Stimulated activated CD8-positive, alpha-beta memory T cell treated with anti-CD3 and anti-CD28 coated beads, Interleukin-4, amount 100 ng/mL, for 48 hours (primary cell): ENCODE data around the gene RRP1B.

Source experiments
- DNase-seq: peaks from one replicate; pipeline ENCODE4 v3.0.0-alpha.2; 2020

RRP1B gene

DNA sequence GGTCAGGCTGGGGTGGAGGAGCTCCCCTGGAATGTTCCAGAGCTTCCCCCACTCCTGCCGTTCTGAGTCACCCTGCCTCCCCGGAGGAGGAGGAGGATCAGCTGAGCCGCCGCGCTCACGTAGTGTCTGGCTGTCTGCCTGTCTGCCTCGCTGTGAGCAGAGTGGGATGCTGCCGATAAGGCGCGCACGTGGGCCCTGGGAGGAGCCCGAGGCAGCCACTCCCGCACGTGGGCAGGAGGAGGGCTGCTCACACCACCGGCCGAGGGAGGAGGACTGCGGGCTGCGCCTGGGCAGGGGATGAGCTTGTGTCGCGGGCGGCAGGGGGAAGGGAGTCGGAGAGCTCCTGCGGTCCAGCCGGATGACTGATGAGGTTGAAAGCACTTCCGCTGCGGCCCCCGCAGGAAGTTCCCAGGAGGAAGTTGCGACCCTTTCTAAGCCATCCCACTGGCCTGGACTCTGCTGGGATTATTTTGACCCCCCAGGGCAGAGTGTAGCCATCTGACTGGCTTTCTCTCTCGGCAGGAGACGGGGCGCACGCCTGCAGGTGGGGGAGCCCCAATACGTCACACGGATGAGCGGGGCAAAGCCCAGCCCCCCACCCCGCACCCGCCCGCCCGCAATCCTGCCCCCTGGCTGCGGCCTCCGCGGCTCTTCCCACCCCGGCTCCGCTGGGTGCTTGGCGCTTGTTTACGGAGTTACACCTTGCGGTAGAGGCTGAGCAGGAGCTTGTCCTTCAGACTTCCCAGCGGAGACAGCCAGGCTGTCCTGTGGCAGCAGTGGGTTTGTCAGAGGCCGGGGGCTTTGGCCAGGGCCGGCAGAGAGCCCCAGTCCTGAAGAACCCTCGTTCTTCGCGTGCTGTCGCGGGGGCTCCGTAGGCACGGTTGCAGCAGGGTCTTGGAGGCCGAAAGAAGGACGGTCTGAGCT is 69.4 kb downstream of the RRP1B start:
- DNase-seq, result peak; percentile 90

DNA sequence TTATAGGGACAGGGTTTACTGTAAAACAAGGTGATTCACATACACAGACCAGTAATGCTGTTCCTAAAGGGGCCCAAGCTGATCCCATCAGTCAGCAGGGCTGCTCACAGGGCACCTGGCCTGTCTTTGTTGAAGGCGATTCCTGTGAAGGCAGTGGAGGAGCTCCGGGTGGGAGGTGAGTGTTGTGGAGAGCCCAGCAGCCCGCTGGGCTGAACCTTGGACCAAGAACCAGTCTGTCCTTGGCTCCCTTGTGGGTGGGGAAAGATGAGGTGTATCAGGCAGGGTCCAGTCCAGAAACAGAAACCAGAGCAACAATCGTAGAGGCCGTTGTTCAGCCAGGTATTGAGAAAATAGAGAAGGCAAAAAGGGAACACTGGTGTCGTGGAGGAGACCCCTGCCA is 72.1 kb downstream of the RRP1B start:
- DNase-seq, result no peak

DNA sequence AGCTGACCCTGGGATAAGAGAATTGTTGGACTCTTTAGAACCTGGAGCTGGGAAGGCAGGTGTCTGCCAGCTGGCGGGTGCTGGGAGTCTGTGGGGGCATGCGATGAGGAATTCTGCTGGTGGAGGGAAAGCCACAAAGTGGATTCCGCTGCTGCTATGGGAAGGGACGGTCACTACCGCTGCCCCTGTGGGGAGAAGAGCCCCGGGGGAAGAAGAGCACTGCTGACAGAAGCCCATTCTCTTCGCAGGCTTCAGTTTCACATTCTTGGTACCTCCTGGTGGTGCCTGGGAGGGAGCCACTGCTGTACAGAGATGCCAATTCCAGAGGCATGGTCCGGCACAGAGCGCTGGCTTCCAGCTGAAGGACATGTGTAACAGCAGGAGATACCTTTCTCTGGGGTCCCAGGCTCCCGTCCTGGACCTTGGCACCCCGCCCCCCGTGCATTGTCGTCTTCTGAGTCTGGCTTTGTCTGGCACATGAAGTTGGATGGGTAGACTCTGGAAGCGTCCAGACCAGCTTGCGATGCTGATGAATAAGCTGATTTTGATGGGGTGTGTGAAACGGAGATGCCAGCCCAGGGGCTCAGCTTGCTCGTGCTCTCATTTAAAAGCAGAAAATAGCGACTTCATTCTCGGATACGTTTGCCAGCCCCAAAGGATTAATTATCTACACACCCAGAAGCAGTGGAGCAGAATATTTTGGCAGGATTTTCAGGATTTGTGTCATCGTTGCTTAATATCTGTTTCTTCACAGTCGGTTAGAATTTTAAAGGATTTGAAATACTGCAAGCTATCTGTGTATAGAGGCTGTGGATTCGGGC is 72.7 kb downstream of the RRP1B start:
- no peak for DNase-seq

DNA sequence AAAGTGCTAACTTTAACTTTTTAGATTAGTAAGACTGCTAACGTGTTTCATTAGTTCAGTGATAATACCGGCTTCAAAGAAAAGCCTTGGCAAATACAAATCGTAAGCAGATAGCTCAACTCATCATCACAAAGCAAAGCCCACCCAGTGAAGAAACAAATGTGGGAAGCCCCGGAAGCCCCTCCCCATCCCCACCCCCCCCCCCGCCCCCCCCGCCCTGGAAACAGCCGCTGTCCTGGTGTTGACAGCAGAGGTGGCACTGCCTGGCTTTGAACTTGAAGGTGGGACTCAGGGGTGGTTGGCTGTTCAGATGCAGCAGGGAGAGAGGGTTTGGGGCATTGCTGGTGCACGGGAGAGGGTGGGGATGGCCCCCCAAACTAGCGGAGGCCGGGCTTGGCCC is 73.7 kb downstream of the RRP1B start:
- DNase-seq, result no peak

DNA sequence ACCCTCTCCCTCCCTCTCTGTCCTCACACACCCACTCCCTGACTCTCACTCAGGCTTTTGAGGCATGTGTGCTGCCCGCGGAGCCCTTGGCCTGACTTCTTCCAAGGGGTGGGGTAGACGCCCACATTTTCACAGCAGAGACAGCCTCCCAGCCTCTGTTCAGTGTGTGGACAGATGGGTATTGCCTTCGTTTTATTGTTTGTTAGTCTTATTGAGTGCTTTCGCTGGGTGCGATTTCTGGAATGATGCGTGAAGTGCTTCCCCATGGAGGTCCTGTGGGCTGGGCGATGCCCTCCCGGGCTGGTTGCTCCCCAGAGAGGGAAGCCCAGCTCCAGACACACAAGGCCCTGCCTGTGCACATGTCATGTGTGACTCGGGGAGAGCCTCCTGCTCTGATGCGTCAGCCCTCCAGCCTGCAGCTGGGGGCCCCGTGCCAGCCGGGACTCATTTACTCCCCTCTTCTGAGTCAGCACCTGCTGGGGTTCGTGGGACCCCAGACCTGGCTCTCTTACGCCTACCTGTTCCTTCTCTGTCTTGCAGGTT is 74.2 kb downstream of the RRP1B start:
- peak; percentile 57 for DNase-seq

DNA sequence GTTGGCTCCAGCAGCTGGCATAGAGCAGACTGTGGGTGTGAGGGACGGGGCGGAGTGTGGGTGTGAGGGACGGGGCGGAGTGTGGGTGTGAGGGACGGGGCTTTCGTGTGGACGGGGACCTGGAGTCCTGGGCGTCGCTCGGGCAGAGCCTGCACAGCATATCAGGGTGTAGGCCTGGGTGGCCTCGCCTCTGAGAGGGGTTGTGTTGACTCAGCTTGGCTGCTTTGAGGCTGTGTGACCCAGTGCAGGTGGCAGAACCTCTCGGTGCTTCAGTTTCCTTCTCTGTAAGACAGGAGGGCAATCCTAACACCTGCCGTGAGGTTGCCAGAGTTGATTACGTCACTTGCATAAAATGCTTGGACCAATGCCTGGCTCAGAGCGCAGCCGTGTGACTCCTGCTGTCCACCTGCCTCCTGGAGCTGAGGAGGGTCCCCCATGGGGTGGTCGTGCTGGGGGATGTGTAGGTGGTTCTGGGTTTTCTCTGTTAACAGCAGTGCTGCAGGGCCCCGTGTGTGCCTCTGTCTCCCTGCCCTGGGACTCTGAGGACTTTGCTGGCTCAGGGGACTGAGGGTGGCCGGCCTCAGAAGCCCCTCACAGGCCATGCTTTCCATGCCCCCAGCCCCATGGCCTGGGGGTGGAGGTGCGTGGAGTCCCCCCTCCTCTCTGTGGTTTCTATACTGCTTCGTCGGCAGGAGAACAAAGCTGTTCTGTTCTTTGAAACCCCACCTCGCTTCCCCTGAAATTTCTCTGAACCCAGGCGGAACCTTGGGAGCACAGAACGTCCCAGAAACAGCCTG is 75.0 kb downstream of the RRP1B start:
- peak; percentile 50 for DNase-seq

DNA sequence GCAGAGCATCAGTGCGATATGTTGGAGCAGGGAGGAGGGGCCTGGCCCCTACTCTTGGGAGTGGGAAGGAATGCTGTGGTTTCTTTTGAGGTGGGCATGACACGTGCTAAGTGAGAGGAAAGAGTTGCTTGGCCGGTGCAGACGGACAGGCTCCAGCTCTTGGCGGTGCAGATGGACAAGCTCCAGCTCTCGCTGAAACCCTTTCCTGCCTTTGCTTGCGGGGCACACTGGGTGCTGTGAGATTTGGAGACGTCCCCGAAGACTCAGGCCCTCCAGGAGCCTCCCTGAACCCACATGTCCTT is 75.5 kb downstream of the RRP1B start:
- DNase-seq, result no peak

DNA sequence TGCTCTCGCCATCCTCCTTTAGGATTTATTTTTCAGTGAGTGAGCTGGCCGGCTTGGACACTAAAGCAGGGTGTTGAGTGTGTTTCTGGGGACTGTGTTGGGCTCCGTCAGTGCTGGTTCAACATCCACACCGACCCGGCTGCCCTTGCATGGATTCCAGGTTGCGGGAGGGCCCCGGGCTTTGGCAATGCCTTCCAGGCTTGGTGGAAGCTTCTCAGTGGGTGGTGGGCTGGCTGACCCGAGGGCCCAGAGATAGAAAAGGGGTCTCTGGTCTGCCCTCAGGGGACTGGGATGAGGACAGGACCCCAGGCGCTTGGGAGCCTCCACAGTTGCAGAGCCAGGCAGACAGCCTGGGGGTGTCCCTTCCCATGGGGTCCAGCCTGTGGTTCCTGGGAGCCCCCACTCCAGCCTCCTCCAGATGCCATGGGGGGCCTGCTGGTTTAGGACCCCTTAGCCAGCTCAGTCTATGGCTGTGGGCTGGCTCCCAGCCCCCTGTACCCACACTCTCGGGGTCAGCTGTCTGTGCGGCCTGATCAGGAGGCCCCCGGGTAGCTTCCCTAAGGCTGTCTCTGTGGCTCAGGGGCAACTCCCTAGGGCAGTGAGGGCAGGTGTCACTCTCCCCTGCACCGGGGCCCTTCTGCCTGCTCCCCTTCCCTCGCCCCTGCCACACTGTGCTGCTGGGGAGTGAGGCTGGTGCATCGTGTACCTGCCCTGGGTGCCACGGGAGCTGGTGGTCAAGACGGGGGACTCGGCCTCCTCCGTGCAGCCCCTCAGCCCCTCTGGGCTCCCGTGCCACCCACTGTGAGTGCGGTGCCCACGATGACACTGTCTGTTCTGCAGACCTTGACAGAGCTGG is 76.1 kb downstream of the RRP1B start:
- no peak for DNase-seq

DNA sequence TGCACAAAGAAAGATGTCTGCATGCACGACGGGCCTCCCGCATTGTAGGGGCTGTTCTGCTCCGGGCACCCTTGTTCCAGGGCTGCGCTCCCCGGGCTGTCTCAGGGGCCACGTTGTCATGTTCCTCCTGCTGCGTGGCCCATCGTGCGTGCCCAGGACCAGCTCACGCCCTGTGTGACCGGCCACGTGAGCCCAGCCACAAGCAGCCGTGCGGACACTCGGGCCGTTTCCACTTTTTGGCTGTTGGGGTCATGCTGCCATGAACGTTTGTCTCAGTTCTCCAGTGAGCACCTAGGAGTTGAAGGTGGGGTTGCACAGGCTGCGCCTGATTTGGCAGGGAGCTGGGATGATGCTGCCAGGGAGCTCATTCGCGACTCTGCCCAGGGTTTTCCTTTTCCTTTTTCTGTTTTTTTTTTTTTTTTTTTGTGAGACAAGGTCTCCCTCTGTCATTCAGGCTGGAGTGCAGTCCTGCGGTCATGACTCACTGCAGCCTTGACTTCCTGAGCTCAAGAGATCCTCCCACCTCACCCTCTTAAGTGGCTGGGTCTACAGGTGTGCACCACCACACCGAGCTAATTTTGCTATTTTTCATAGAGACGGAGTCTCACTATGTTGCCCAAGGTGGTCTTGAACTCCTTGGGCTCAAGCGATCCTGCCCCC is 77.0 kb downstream of the RRP1B start:
- DNase-seq, result no peak

DNA sequence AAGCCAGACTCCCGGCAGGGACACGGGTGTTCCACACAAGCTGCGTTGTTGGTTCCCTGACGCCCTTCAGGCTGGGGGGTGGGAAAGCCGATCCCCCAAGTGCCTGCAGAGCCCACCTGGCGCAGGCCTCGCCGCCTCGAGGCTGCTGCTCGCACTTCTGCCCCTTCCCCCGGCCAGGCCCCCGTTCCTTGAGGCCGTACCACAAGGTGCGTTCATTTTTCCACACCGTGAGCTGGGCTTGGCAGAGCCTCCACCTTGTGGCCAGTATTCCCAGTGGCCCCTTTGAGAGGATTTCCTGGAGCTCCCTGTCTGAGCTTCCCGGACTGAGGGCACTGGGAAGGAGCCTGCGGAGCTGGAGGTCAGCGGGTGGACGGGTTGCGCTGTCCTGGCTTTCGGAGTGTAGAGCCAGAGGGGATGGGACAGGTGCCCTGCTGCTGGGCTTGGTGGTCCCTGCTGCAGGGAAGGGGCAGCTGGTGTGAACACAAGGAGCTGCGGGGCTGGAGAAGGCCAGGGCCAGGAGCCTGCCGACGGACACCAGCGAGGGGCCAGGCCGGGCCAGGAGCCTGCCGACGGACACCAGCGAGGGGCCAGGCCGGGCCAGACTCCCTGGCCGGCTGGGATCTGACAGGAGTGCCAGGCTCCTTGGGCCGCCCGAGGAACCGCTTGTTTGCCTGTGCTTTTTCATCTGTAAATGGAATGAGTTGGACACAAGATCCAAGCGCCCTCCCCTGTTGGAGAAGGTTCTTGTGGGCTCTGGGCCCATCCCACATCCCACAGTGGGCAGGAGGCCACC is 78.0 kb downstream of the RRP1B start:
- DNase-seq, result no peak

DNA sequence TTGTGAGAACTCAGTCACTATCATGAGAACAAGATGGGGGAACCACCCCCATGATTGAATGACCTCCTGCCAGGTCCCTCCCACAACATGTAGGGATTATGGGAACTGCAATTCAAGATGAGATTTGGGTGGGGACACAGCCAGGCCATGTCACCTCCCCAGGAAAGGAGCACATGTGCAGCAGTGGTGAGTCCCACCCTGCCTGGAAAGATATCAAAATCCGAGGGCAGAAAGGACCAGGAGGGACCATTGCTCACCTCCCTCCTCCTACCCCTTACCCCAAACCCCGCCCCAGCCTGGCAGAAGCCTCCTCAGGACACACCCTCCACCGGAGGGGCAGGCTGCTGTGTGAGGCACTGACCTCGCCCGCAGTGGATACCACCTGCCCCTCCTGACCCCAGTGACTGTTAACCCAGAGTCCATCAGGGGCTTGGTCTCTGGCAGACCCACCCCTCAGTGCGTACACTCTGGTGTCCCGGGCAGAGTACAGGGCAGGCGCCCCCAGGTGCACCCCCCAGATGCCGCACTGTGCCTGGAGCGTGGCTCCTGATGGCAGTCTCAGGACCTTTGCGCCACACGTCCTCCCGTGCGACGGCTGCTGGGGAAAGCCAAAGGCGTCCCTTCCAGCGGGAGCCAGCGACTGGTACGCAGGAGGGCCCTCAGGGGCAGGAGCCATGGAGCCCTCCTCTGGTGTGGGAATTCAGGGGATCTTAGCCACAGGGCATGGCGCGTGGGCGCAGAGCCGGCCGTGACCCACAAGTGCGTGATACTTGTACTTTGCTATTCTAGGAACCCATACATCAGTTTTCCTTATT is 80.5 kb downstream of the RRP1B start:
- DNase-seq, result no peak

DNA sequence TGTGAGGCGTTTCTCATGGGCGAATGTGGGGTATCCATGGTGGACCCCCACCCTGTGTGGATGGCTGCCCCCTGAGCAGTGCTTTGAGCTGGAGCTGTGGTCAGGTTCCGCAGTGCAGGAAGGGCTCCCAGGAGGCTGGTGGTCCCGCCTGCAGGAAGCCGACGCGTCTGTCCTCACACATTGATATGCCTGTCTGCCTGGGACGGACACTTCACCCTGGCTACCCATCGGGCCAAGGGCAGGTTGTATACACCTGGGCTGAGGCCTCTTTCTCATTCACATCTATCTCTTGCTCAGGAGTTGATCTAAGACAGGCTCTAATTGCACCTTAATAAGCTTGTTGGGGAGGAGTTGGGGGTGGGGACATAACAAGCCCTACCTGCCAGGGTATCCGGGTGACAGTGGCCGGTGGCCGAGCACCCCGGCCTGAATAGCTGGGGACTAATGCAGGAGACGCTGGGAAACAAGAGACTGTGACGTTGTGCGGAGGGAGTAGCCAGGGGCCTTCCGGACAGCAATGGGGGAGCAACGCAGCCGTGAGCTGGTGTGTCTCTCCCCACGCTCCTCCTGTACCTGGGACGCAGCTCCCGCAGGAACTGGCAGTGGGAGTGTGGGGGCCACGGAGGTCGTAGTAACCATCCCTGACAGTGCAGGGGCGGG is 81.3 kb downstream of the RRP1B start:
- DNase-seq, result no peak

DNA sequence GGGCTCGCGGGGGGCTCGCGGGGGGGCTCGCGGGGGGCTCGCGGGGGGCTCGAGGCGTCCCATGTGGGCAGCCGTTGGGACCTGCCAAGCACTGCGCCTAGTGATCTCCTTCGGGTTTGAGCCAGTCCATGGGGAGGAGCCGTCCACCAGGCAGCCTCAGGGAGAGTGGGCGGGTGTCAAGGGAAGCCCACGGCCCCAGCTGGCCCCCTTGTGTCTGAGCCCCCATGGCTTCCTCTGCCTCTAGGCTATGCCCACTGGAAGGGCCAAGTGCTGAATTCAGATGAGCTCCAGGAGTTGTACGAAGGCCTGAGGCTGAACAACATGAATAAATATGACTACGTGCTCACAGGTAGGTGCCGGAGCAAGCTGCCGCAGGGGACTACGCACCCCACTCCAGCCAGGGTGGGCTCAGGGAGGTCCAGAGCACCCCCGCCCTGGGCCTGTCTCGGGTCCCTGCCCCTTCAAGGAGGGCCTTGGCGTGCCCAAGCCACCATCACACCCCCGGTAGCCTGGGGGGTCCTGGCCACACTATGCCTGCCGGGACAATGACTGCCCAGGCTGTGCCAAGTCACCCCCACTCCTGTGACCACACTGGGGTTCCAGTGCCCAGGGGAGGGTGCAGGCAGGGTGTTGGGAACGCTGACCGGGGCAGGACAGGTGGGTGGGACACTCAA is 82.2 kb downstream of the RRP1B start:
- no peak for DNase-seq

DNA sequence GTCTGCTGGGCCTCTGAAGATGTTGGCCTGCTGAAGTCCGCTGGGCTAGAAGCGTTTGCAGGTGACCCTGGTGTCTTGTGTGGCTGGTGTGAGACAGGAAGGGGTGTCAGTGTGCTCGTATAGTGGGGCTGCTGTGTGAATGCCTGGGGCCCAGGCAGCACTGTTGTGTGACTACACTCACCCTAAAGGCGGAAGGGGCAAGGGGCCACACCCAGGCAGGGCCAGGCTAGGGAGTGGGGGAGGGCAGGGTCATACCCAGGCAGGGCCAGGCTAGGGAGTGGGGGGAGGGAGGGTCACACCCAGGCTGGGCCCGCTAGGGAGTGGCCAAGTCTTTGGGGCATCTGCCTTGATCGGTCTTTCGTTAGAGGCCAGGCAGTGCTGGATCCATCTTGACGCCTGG is 84.6 kb downstream of the RRP1B start:
- no peak for DNase-seq

DNA sequence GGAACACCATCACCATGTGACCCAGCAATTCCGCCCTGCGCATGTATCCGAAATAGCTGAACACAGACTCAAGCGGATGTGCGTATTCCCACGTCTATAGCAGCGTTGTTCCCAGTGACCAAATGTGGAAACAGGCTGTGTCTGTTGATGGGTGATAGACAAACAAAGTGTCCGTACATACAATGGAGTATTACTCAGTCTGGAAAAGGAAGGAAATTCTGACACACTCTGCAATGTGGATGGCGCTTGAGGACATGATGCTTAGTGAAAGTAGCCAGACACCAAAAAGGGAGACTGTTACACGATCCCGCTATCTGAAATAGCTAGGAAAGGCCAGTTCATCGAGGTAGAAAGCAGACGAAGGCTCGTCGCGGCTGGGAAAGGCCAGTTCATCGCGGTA is 85.4 kb downstream of the RRP1B start:
- DNase-seq, result no peak
